IPS-18a (cell line): ENCODE results near the gene UNC5B.

Experiments used
- H3K27ac ChIP-seq: one replicate; pipeline ENCODE4 v1.5.1; 2013; ENCODE audit warnings: low read length
- H3K27me3 ChIP-seq: one replicate; pipeline ENCODE4 v1.6.1; 2013; ENCODE audit warnings: mild to moderate bottlenecking, low read length; ENCODE audit not compliant: control insufficient read depth, insufficient read depth
- H3K36me3 ChIP-seq: one replicate; pipeline ENCODE4 v1.6.1; 2013; ENCODE audit warnings: low read depth, low read length; ENCODE audit not compliant: control insufficient read depth
- H3K4me1 ChIP-seq: one replicate; pipeline ENCODE4 v1.6.1; 2013; ENCODE audit warnings: low read depth, low read length; ENCODE audit not compliant: control insufficient read depth
- H3K4me3 ChIP-seq: one replicate; pipeline ENCODE4 v1.5.1; 2013; ENCODE audit warnings: low read length
- H3K9ac ChIP-seq: one replicate; pipeline ENCODE4 v1.6.1; 2013; ENCODE audit warnings: mild to moderate bottlenecking, low read length, moderate library complexity
- H3K9me3 ChIP-seq: one replicate; pipeline ENCODE4 v1.6.1; 2013; ENCODE audit warnings: low read depth, low read length; ENCODE audit not compliant: control insufficient read depth

The UNC5B gene

DNA sequence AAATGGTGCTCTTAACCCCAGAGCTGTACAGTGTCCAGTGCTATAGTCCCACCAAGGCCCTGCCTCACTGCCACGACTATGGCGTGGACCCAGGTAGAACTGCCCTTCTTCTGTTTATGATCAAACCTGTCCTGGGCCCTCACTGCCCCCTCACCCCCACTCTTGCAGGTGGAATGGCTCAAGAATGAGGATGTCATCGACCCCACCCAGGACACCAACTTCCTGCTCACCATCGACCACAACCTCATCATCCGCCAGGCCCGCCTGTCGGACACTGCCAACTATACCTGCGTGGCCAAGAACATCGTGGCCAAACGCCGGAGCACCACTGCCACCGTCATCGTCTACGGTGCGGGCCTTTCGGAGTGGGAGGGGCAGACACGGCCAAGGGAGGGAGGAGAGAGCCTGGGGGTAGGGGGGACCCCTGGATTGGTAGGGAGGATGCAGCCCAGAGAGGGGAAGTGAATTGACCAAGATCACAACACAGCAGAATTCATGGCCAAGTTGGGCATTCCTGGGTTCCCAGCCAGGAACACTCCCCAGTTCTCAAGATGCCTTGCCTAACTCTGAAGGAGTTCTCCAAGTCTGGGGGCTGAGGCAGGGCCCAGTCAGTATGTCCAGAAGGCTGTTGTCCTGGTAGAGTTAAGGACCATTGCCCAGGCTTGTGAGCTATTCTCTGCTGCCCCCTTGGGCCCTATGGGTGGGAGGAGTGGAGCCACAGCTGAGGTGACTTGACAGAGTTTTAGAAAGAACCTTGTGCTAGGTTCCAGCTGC is 74.3 kb downstream of the UNC5B start:
- Histone ChIP-seq H3K27ac (no peak overlapping the region), H3K27me3 (no peaks in the 10 kb centered on the region), H3K4me1 (no peaks in the 10 kb centered on the region), H3K9ac (no peak overlapping the region), H3K4me3 (no peak overlapping the region), H3K36me3 (peaks cover 3% of the 10 kb centered on the region), H3K9me3 (no peaks in the 10 kb centered on the region)

GRCh38 chr10:71287456-71287855 is 75.1 kb downstream of the UNC5B start:
- H3K27ac ChIP-seq = no peak overlapping the region
- H3K36me3 ChIP-seq = peaks cover 3% of the 10 kb centered on the region
- H3K27me3 ChIP-seq = no peaks in the 10 kb centered on the region
- no peak overlapping the region for H3K4me3 ChIP-seq
- H3K4me1 ChIP-seq = no peaks in the 10 kb centered on the region
- H3K9ac ChIP-seq = no peak overlapping the region
- no peaks in the 10 kb centered on the region for H3K9me3 ChIP-seq

DNA sequence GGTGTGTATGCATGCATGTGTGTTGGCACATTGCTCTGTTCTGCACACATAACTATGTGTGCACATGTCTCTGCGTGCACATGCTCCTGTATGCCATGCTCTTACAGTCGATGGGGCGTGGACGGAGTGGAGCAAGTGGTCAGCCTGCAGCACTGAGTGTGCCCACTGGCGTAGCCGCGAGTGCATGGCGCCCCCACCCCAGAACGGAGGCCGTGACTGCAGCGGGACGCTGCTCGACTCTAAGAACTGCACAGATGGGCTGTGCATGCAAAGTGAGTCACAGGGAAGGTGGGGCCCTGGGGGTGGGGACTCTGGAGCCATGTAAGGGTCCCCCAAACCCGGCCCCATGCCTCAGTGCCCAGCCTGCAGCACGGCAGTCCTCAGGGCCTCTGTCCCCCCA is 76.1 kb downstream of the UNC5B start:
- Histone ChIP-seq H3K27me3 (no peaks in the 10 kb centered on the region), H3K4me1 (no peaks in the 10 kb centered on the region), H3K36me3 (peaks cover 6% of the 10 kb centered on the region), H3K4me3 (no peak overlapping the region), H3K9me3 (no peaks in the 10 kb centered on the region), H3K9ac (no peak overlapping the region), H3K27ac (no peak overlapping the region)

GRCh38 chr10:71289421-71290130 is 77.2 kb downstream of the UNC5B start:
- Histone ChIP-seq H3K9ac (no peak overlapping the region), H3K27me3 (no peaks in the 10 kb centered on the region), H3K4me3 (no peak overlapping the region), H3K27ac (no peak overlapping the region), H3K36me3 (peaks cover 6% of the 10 kb centered on the region), H3K4me1 (no peaks in the 10 kb centered on the region), H3K9me3 (no peaks in the 10 kb centered on the region)

GRCh38 chr10:71290331-71290730 is 78.0 kb downstream of the UNC5B start:
- Histone ChIP-seq H3K36me3 (peaks cover 12% of the 10 kb centered on the region), H3K9me3 (no peaks in the 10 kb centered on the region), H3K27ac (no peak overlapping the region), H3K4me1 (no peaks in the 10 kb centered on the region), H3K9ac (no peak overlapping the region), H3K4me3 (no peak overlapping the region), H3K27me3 (no peaks in the 10 kb centered on the region)

- Histone ChIP-seq H3K36me3 (peaks cover 13% of the 10 kb centered on the region), H3K27ac (no peak overlapping the region), H3K4me3 (no peak overlapping the region), H3K4me1 (no peaks in the 10 kb centered on the region), H3K27me3 (no peaks in the 10 kb centered on the region), H3K9ac (no peak overlapping the region), H3K9me3 (no peaks in the 10 kb centered on the region)
These were observed 78.6 kb downstream of the UNC5B start for GRCh38 chr10:71290806-71291527.

DNA sequence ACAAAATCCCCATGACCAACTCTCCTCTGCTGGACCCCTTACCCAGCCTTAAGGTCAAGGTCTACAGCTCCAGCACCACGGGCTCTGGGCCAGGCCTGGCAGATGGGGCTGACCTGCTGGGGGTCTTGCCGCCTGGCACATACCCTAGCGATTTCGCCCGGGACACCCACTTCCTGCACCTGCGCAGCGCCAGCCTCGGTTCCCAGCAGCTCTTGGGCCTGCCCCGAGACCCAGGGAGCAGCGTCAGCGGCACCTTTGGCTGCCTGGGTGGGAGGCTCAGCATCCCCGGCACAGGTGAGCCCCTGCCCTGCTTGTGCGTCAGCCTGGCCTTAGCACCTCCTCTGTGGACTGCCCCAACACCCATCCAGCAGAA is 79.1 kb downstream of the UNC5B start:
- Histone ChIP-seq H3K9ac (no peak overlapping the region), H3K27me3 (no peaks in the 10 kb centered on the region), H3K36me3 (peaks cover 13% of the 10 kb centered on the region), H3K9me3 (no peaks in the 10 kb centered on the region), H3K4me1 (no peaks in the 10 kb centered on the region), H3K27ac (no peak overlapping the region), H3K4me3 (no peak overlapping the region)

GRCh38 chr10:71292624-71293445 is 80.5 kb downstream of the UNC5B start:
- Histone ChIP-seq H3K36me3 (peaks cover 19% of the 10 kb centered on the region), H3K9ac (no peak overlapping the region), H3K4me3 (no peak overlapping the region), H3K4me1 (no peaks in the 10 kb centered on the region), H3K27ac (no peak overlapping the region), H3K27me3 (no peaks in the 10 kb centered on the region), H3K9me3 (no peaks in the 10 kb centered on the region)

DNA sequence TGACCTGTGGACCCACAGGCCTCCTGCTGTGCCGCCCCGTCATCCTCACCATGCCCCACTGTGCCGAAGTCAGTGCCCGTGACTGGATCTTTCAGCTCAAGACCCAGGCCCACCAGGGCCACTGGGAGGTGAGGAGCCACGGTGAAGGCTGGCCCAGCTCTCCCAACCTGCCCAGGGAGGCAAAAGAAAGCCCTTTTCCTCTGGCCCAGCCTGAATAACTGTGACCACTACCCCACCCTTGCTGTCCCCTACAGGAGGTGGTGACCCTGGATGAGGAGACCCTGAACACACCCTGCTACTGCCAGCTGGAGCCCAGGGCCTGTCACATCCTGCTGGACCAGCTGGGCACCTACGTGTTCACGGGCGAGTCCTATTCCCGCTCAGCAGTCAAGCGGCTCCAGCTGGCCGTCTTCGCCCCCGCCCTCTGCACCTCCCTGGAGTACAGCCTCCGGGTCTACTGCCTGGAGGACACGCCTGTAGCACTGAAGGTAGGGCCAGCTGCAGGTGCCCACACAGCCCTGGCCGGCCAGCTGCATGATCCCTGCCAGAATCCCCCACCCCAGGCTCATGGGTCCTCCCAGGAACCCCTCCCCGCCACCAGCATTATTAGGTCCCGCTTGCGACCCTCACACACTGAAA is 81.2 kb downstream of the UNC5B start:
- Histone ChIP-seq H3K27ac (no peak overlapping the region), H3K9ac (no peak overlapping the region), H3K9me3 (no peaks in the 10 kb centered on the region), H3K4me1 (no peaks in the 10 kb centered on the region), H3K27me3 (no peaks in the 10 kb centered on the region), H3K4me3 (no peak overlapping the region), H3K36me3 (peaks cover 19% of the 10 kb centered on the region)

- H3K9me3 ChIP-seq = no peaks in the 10 kb centered on the region
- H3K9ac ChIP-seq = no peak overlapping the region
- H3K27me3 ChIP-seq = no peaks in the 10 kb centered on the region
- H3K36me3 ChIP-seq = peaks cover 22% of the 10 kb centered on the region
- H3K4me3 ChIP-seq = no peak overlapping the region
- no peaks in the 10 kb centered on the region for H3K4me1 ChIP-seq
- H3K27ac ChIP-seq = no peak overlapping the region
These were observed 81.8 kb downstream of the UNC5B start for GRCh38 chr10:71294091-71294561.
